G401.6 (cell line): Measurements from ENCODE around the gene SYNRG.
"Not testable (repeated sequence)": the region's sequence is repeated elsewhere in the genome, so short reads cannot be mapped to it uniquely, and the experiment has no call there.

Source experiments
- FAIRE-seq: peaks from 2 replicates; lab custom pipeline; 2012; peaks lifted over from hg19 to GRCh38; lab: Jason Lieb, UNC

SYNRG gene, protein sequence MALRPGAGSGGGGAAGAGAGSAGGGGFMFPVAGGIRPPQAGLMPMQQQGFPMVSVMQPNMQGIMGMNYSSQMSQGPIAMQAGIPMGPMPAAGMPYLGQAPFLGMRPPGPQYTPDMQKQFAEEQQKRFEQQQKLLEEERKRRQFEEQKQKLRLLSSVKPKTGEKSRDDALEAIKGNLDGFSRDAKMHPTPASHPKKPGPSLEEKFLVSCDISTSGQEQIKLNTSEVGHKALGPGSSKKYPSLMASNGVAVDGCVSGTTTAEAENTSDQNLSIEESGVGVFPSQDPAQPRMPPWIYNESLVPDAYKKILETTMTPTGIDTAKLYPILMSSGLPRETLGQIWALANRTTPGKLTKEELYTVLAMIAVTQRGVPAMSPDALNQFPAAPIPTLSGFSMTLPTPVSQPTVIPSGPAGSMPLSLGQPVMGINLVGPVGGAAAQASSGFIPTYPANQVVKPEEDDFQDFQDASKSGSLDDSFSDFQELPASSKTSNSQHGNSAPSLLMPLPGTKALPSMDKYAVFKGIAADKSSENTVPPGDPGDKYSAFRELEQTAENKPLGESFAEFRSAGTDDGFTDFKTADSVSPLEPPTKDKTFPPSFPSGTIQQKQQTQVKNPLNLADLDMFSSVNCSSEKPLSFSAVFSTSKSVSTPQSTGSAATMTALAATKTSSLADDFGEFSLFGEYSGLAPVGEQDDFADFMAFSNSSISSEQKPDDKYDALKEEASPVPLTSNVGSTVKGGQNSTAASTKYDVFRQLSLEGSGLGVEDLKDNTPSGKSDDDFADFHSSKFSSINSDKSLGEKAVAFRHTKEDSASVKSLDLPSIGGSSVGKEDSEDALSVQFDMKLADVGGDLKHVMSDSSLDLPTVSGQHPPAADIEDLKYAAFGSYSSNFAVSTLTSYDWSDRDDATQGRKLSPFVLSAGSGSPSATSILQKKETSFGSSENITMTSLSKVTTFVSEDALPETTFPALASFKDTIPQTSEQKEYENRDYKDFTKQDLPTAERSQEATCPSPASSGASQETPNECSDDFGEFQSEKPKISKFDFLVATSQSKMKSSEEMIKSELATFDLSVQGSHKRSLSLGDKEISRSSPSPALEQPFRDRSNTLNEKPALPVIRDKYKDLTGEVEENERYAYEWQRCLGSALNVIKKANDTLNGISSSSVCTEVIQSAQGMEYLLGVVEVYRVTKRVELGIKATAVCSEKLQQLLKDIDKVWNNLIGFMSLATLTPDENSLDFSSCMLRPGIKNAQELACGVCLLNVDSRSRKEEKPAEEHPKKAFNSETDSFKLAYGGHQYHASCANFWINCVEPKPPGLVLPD (N-terminal part only)

DNA sequence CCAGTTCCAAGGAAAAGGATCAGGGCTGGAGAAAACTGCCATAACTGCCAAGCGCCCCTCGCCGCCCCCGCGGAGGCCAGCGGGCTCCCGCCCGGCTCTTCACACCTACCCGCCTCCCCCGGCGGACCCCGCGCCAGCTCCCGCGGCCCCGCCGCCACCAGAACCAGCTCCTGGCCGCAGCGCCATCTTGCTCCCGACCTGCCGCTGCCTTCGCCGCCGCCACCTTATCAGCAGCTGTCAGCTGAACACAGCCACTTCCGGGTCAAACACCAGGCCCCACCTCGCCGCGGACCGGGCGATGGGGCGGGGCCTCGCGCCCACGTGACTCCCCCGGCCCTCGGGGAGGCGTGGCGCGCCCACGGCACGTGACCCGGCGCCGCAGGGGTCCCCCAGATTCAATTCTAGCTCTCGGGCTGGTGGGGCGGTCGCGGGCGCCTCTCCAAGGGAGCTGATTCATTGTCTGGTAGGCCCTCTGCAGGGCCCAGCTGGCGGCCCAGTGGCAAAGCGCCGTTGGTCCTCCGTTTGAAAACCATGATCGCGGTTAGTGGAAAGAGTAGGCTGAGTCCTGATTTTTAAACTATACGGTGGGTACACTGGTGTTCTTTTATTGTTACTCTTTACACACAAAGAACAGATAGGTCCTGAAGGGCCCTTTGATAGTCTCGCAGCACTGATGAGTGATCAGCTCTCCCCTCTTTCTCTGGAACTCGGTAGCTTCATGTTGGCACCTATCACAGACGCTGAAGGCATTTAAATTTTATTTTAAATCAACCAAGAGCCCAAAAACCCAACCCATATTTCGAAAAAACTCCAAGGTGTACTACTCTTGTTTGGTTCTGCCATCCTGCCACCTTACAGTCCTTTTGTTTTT lies at the start of gene SYNRG:
Gene SYNRG, minus strand, starts transcription at position 249 of the 871 bp plus-strand sequence. Its CDS starts 63 bp downstream, at position 186.
- FAIRE-seq: no peak

DNA sequence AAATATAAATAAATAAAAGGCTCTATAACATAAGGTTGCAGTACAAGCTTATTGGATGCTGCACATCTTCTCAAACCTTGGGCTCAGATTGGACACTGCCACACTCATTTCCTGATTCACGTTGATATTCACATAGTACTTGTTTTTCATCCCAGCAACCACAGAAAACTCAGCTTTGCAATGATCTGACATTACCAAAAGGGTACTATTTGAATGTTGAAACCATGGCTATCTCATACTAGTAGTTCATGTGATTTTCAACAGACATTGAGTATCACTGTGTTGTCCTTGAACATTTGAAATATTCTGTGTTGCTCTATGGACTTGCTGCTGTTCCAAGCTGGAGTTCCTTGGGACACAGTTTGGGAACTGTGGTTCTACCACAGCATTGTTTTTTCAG lies 48.0 kb upstream of the SYNRG start:
- FAIRE-seq: no peak

DNA sequence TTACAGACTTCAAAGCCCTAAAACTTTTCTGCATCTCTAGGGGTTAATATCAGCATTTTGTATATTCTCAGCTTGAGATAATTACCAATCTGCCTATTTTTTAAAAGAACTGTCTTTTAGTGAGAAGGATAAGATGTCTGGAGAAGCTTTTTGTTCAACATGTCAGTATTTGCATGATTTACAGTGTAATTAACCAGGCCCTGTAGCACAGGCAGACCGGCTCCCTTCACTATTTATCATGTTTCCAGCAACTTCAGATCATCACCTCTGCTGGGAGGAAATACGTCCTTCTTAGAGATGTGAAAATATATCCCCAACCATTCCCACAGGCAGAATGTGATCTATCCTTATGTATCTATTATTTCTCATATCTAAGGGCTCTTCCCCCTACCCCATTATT lies 42.6 kb upstream of the SYNRG start:
- FAIRE-seq: no peak

DNA sequence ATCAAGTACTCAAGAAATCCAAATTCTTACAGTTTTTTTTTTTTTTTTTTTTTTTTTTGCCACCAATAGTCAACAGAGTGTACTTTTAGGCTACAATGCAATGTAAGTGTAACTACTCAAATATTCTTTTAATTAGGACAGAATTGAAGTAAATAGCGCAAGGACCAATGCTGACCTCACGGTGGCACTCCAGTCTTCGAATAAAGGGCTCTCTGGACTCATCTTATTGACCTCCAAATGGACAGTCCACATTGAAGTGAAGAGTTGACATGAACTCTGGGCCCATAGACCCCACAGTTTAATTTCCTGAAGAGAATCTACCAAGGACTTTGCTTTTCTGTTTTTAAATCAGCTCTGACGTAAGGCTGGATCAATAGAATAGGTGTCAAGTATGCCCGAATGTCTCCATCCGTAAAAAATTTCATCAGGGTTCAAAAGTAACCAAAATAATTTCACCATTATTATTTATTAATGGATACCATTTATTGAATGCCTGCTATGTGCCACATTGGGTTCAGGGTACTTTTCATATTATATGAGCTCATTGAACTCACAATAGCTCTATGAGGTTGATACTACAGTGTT lies 41.3 kb upstream of the SYNRG start:
- FAIRE-seq: no peak

DNA sequence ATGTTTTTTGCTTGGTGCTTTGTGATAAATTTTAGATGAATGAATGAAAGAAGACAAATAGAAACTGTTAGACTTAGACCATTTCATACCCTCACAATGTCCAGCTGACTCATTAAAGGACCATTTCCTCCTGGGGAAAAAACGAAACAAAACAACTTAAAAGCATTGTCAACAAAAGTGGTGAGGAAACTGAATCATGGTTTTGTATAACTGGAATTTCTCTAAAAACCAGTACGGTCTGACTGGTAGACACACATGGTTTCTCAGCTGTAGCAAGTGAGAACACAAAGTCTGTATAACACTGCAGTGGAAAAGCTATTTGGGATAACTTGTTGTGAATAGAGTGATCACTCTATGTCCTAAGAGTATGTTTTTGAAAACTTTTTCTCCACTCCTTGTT lies 39.3 kb upstream of the SYNRG start:
- no peak for FAIRE-seq

DNA sequence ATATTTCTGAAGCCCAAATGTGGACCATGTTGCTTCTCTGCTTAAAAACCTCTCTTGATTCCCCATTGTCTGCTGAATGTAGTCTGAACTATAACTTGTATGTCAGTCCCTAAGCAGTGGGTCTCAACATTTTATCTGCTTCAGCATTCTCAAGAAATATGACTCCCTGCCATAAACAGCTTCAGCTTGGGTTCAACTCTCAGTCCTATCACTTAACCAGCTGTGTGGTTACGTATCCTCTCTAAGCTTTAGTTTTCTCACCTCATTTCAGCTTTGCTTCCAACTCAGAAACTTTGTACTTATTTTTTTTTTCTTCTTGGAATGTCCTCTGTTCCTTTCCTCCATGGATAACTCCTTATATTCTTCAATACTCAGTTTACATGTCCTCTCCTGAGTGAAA lies 38.6 kb upstream of the SYNRG start:
- no peak for FAIRE-seq

DNA sequence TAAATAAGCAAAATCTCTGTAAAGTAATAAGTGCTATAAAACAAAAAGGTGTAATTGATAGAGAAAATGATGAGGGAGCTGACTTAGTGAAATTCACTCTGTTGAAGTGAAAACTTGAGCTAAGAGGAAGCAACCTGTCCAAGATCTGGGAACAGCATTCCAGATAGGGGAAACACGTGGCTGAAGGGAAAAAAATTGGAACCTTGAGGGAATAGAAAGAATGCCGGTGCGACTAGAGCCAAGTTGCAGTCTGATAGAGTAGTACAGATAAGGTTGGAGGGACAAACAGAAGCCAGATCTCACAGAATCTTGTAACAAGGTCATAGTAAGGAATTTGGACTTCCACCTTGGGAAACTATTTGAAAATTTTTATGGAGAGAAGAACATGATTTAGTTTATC lies 34.7 kb upstream of the SYNRG start:
- FAIRE-seq: no peak

DNA sequence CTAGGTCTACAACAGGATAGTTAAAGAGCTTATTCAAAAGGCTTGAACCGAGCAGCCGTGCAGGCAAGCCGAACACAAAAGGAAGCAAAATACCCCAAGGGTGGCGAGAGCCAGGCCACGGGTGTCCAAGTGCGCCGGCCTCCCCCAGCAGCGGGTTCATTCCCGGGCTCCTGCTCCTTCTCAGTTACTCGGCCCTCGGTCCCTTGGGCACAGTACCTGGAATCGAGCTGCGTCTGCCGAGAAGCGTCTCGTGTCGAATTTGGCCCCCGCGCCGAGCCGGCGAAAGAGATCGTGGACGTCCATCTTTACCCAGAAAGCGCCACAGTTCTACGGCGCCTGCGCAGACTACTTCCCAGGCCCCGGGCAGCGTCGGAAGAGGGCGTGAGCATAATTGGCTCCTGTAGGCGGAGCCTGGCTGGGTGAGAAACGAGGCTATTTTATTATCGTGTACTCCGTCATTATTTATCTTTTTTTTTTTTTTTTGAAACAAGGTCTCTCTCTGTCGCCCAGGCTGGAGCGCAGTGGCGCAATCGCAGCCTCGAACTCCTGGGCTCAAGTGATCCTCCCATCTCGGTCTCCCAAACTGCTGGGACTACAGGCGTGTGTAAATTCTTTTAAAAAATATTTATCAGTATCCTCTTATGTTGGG lies 34.0 kb upstream of the SYNRG start, which contains the start of gene DDX52:
Gene DDX52, minus strand, starts transcription at position 329 of the 649 bp plus-strand sequence. Its CDS starts 26 bp downstream, at position 303.
- no peak for FAIRE-seq

DNA sequence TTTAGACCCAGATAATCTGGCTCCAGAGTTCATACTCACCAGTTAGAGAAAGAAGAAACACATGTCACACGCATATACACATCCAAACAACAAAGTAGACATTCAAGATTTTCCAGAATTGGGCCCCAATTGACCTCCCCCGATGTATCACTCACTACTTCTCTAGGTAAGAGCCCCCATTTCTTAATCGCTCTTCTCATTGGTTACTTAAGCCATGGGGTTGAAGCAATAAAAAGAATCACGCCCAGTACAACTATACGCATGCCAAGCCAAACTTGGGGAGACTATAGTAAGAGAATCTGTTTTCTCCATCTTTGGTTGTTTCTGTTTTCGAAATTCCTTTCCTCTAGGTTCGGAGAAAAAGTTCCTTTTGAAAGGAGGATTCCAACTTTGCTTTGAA lies 33.5 kb upstream of the SYNRG start:
- FAIRE-seq: no peak

DNA sequence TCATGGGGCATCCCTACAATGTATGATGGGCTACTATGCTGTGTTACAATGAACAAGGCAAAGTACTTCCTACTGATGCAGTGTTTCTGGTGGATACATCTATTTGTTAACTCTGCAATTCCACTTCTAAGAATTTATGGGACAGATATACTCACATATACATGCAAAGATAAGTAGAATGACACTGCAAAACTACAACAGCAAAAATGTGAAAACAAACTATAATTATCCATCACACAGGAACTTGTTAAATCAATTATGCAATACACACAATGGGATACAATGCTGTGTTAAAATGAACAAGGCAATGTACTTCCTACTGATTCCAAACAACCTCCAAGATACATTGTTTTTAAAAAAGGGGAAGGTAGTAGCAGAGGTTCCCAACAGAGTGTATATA lies 30.8 kb upstream of the SYNRG start:
- FAIRE-seq: no peak

DNA sequence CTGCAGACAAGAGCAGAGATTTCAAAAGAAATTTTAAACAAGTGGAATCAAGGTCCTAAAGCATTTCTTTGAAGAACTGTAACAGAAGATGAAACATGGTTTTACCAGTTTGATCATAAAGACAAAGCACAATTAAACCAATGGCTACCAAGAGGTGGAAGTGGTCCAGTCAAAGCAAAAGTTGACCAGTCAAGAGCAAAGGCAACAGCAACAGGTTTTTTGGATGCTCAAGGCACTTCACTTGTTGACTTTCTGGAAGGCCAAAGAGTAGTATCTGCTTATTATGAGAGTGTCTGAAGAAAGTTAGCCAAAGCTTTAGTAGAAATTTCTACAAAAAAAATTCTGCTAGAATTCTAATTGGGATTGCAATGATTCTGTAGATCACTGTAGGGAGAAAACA lies 28.7 kb upstream of the SYNRG start:
- no peak for FAIRE-seq

DNA sequence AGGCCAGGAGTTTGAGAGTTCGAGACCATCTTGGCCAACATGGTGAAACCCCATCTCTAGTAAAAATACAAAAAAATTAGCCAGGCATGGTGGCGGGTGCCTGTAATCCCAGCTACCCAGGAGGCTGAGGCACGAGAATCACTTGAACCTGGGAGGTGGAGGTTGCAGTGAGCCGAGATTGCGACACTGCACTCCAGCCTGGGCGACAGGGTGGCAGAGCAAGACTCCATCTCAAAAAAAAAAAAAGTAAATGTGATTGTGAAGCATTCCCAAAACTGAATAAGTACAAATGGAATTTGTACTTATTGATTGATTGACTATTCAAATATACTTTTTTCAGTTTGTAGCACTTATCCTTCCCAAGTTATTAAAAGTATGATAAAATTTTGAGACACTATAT lies 7.2 kb upstream of the SYNRG start:
- not testable (repeated sequence) for FAIRE-seq

DNA sequence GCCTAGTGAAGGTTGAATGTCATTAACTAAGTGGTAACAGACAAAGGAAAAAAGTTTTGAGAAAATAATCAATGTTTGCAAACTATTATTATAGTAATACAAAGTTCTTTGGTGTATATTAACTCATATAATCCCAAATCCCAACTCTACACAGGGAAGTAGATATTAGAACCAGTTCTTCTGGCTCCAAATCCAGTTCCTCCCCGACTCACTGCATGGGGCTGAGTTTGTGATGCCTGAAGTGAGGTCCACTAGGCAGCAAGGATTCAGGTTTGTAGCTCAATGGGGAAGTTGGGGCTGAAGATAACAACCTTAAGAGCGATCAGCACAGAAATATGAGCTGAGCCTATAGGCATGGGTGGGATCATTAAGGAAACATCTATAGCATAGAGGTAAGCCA lies 5.6 kb upstream of the SYNRG start:
- no peak for FAIRE-seq

DNA sequence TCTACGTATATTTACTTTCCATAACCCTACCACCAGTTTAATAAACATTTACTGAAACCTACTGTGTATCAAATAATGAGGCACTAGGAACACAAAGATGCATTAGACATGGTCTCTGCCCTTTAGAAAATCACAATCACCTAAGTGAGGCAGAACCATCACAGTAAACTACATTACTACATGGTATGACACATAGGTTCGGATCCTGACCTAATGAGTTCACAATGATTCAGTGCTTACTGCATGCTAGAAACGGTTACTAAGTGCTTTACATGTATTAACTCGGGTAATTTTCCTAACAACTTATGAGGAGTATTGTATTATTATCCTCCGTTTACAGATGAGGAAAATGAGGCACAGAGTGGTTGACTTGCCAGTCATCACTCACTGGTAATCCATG lies 5.2 kb upstream of the SYNRG start:
- FAIRE-seq: no peak

DNA sequence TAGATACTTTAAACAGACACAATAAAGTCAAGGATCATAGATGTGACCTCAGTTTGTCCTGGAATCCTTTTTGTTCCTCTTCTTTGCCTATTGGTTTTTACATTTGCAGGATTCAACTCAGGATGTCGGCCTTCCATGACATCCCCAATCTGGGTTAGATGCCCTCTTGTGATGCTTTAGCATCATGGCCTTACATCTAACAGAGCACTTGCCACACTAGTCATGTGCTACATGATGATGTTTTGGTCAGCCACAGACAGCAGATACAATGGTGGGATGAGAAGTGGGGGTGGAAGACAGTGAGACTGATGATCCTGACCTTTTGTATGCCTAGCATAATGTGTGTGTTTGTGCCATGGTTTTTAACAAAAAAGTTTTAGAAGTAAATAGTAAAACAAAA lies 1.8 kb upstream of the SYNRG start:
- FAIRE-seq: no peak

DNA sequence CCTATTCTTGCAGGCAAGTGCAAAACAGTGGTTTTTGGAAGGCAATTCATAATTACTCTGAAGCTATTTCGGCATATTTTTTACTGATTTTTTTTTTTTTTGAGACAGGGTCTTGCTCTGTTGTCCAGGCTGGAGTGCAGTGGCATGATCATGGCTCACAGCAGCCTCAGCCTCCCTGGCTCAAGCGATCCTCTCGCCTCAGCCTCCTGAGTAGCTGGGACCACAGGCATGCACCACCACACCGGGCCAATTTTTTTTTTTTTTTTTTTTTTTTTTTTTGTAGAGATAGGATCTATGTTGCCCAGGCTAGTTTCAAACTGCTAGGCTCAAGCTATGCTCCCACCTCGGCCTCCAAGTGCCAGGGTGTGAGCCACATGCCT lies 813 bp upstream of the SYNRG start:
- not testable (repeated sequence) for FAIRE-seq

DNA sequence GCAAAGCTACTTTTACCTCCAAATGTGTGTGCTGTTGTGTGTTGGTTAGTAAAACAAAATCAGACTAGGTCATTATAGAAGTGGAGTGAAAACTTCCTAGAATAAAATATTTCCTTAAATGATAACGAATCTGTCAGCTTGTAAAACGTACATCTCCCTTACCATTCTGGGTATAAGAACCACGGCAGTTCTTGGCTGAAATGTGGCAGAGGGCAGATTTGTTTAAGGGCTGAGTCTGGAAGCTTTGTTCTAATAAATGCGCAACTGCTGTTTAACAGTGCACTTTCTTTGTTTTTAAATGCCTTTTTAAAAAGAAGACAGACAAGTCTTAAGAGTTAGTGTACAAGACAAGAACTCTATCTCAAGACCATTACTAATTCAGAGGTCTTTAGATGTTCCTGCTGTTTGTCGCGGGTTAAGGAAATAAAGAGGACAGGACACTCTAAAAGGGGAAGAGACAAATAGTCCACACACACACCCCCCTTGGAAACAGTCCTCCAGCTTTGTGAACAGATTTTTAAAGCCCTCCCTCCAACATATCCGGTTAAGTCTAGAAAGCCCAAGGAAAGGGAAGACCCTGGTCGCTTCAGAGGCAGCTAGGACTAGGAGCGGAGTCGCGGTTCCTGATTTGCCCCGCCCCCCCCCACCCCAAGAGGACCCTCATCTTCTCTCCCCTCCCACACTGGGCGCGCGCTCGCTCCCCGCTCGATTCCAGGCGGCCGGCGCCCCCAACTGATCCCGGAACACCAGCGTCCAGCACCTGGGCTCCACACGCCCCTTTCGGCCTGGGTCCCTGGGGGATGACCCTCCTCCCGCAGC lies 658 bp downstream of the SYNRG start:
- FAIRE-seq: no peak

DNA sequence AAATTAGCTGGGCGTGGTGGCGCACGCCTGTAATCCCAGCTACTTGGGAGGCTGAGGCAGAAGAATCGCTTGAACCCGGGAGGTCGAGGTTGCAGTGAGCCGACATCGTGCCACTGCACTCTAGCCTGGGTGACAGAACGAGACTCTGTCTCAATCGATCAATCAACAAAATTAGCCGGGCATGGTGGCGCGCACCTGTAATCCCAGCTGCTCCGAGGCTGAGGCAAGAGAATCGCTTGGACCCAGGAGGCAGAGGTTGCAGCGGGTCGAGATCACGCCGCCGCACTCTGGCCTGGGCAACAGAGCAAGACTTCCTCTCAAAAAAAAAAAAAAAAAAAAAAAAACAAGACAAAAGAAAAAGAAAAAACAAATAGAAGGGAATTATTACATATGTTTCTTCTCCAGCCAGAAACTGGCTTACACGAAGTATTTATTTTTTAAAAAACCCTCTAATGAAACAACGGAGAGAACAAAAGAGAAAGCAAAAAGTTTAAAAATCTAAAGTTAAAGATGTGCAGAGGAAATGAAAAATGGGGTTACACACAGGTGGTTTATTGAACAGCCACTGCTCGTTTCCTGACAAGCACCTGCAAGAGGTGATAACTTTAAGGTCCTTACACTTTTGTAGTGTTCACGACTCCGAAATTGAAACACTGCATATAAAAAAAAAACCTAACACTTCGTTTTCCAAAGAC lies 1.4 kb downstream of the SYNRG start:
- no peak for FAIRE-seq
